Suprapubic skin (tissue), 4 donors: ENCODE data around the gene NFILZ. TPM values are rescaled to one million over a fixed set of nuclear protein-coding genes. Genes with fewer than 3 reads are reported as not detected.
"Not testable (repeated sequence)": the region's sequence is repeated elsewhere in the genome, so short reads cannot be mapped to it uniquely, and the experiment has no call there.

ENCODE experiments used
- DNase-seq, 2 donors: peaks; one replicate each; pipeline ENCODE4 v3.0.0-alpha.2; 2019; ENCODE audit warnings: low spot score in 2 of 2
- H3K27ac ChIP-seq: fragments of 200-600 bp; sonication (generic); one replicate; pipeline ENCODE4 v1.5.1; 2019
- H3K27me3 ChIP-seq: fragments of 200-600 bp; sonication (generic); one replicate; pipeline ENCODE4 v1.5.1; 2019
- H3K36me3 ChIP-seq: fragments of 200-600 bp; sonication (generic); one replicate; pipeline ENCODE4 v1.5.1; 2019
- H3K4me1 ChIP-seq: fragments of 200-600 bp; sonication (generic); one replicate; pipeline ENCODE4 v1.5.1; 2019
- H3K4me3 ChIP-seq: fragments of 200-600 bp; sonication (generic); one replicate; pipeline ENCODE4 v1.5.1; 2019; ENCODE audit warnings: mild to moderate bottlenecking
- H3K9me3 ChIP-seq: fragments of 200-600 bp; sonication (generic); one replicate; pipeline ENCODE4 v1.5.1; 2019
- EP300 ChIP-seq: sonication (generic); formaldehyde crosslinking; IDR thresholded peaks from one replicate; pipeline ENCODE4 v1.6.1; 2017; ENCODE audit warnings: antibody characterized with exemption
- POLR2A ChIP-seq, 2 donors: fragments of 450-650 bp; IDR thresholded peaks; one replicate each; pipeline ENCODE4 v1.6.1; 2017; ENCODE audit warnings: antibody characterized with exemption in 2 of 2, mild to moderate bottlenecking in 2 of 2, moderate library complexity in 2 of 2
- POLR2AphosphoS5 ChIP-seq, 3 donors: sonication (generic); formaldehyde crosslinking; IDR thresholded peaks; one replicate each; pipeline ENCODE4 v1.6.1; 2017; ENCODE audit warnings: antibody characterized with exemption in 3 of 3
- WGBS: methylation state at CpG from one replicate; pipeline ENCODE4 v1.1.5; 2018; 5-methylcytosine and 5-hydroxymethylcytosine counted together
- total RNA-seq, 4 donors: library from RNA; depleted of rRNA; stranded (reverse); fragments of >200 nt; gene quantifications; one replicate each; pipeline ENCODE4 v1.1.0, GENCODE V29; 2016
- TF ChIP-seq, protein P1 (sequence below), 2 donors: fragments of 200-600 bp in 1 of 2; fragments of 450-650 bp in 1 of 2; sonication (generic) in 1 of 2; IDR thresholded peaks; one replicate each; pipeline ENCODE4 v1.5.1; 2016 to 2019; ENCODE audit warnings: antibody characterized with exemption in 2 of 2, mild to moderate bottlenecking in 1 of 2, moderate library complexity in 1 of 2

Gene NFILZ
- total RNA-seq, 4 donors from 2014 or later = not detected

DNA sequence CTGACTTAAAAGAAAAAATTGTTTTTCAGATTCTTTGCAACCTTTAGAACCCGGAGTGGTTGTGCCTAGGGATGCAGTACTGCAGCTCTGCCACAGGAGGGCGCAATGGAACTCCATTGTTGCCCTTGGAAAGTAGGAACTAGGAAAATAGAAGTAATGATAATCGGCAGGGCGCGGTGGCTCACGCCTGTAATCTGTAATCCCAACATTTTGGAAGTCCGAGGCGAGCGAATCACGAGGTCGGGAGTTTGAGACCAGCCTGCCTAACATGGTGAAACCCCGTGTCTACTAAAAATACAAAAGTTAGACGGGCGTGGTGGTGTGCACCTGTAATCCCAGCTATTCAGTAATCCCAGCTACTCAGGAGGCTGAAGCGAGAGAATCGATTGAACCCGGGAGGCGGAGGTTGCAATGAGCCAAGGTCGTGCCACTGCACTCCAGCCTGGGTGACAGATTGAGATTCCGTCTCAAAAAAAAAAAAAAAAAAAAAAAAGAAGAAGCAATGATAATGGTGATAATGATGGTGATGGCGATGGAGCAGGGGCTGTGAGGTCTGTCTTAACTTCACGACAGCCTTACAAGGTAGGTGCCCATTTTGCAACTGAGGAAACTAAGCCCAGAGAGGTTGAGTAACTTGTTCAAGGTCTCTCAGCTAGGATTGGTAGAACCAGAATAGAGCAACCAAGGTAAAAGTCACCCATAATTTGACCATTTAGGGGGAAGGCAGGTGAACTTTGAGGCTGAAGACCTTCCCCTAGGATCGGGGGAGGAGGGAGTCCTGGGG, 14.4 kb upstream of the NFILZ start:
- peaks cover 12% of the 10 kb centered on the region for H3K4me1 ChIP-seq
- WGBS = 39% methylated on average over 23 of the region's 23 CpGs
- TF ChIP-seq, protein P1, sequence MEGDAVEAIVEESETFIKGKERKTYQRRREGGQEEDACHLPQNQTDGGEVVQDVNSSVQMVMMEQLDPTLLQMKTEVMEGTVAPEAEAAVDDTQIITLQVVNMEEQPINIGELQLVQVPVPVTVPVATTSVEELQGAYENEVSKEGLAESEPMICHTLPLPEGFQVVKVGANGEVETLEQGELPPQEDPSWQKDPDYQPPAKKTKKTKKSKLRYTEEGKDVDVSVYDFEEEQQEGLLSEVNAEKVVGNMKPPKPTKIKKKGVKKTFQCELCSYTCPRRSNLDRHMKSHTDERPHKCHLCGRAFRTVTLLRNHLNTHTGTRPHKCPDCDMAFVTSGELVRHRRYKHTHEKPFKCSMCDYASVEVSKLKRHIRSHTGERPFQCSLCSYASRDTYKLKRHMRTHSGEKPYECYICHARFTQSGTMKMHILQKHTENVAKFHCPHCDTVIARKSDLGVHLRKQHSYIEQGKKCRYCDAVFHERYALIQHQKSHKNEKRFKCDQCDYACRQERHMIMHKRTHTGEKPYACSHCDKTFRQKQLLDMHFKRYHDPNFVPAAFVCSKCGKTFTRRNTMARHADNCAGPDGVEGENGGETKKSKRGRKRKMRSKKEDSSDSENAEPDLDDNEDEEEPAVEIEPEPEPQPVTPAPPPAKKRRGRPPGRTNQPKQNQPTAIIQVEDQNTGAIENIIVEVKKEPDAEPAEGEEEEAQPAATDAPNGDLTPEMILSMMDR (IDR thresholded peaks at IDR 0.05) = peak; percentile 86 to 95
- no peak for TF ChIP-seq POLR2A (IDR thresholded peaks at IDR 0.05)
- no peaks in the 10 kb centered on the region for H3K36me3 ChIP-seq
- peak; percentile 74 to 83 for DNase-seq
- no peaks in the 10 kb centered on the region for H3K27me3 ChIP-seq
- H3K27ac ChIP-seq = no peak overlapping the region
- H3K4me3 ChIP-seq = no peak overlapping the region
- H3K9me3 ChIP-seq = no peaks in the 10 kb centered on the region

GRCh38 chr19:8616861-8617260, 13.6 kb upstream of the NFILZ start:
- no peaks in the 10 kb centered on the region for H3K36me3 ChIP-seq
- no peak overlapping the region for H3K27ac ChIP-seq
- H3K4me3 ChIP-seq = no peak overlapping the region
- no peaks in the 10 kb centered on the region for H3K9me3 ChIP-seq
- H3K4me1 ChIP-seq = peaks cover 4% of the 10 kb centered on the region
- no peak for DNase-seq
- no peaks in the 10 kb centered on the region for H3K27me3 ChIP-seq
- TF ChIP-seq, protein P1 (IDR thresholded peaks at IDR 0.05) = no peak
- no peak for TF ChIP-seq POLR2A (IDR thresholded peaks at IDR 0.05)
- TF ChIP-seq POLR2AphosphoS5 (IDR thresholded peaks at IDR 0.05) = no peak
- TF ChIP-seq EP300 = no peak
- WGBS = 80% methylated on average over 6 of the region's 6 CpGs

DNA sequence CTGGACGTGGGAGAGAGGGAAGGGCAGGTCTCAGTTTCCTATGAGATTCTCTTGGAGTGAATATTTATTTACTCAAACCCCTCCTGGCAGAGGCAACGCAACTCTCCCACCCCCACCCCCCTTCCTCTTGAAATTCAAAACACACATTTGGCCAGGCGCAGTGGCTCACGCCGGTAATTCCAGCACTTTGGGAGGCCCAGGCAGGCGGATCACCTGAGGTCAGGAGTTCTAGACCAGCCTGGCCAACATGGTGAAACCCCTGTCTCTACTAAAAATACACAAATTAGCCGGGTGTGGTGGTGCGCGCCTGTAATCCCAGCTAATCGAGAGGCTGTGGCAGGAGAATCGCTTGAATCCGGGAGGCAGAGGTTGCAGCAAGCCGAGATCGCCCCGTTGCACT, 13.1 kb upstream of the NFILZ start:
- DNase-seq, H3K4me3 ChIP-seq, H3K27me3 ChIP-seq, H3K36me3 ChIP-seq, H3K27ac ChIP-seq, H3K4me1 ChIP-seq, H3K9me3 ChIP-seq: not testable (repeated sequence)
- WGBS = 69% methylated on average over 15 of the region's 15 CpGs

GRCh38 chr19:8617984-8618383, 12.4 kb upstream of the NFILZ start:
- Histone ChIP-seq H3K27ac (no peak overlapping the region), H3K9me3 (no peaks in the 10 kb centered on the region), H3K4me3 (no peak overlapping the region), H3K27me3 (no peaks in the 10 kb centered on the region), H3K36me3 (no peaks in the 10 kb centered on the region), H3K4me1 (no peaks in the 10 kb centered on the region)
- WGBS = 88% methylated on average over 4 of the region's 4 CpGs
- DNase-seq = no peak
- TF ChIP-seq POLR2AphosphoS5 (IDR thresholded peaks at IDR 0.05) (no peak), POLR2A (IDR thresholded peaks at IDR 0.05) (no peak), EP300 (no peak)
- TF ChIP-seq, protein P1 (IDR thresholded peaks at IDR 0.05) = no peak

GRCh38 chr19:8618751-8619150, 11.7 kb upstream of the NFILZ start:
- H3K4me3 ChIP-seq = no peak overlapping the region
- H3K27me3 ChIP-seq = no peaks in the 10 kb centered on the region
- no peak overlapping the region for H3K27ac ChIP-seq
- DNase-seq = no peak
- H3K9me3 ChIP-seq = no peaks in the 10 kb centered on the region
- no peaks in the 10 kb centered on the region for H3K36me3 ChIP-seq
- TF ChIP-seq POLR2AphosphoS5 (IDR thresholded peaks at IDR 0.05) (no peak), EP300 (no peak), POLR2A (IDR thresholded peaks at IDR 0.05) (no peak)
- TF ChIP-seq, protein P1 (IDR thresholded peaks at IDR 0.05) = no peak
- 54% methylated on average over 8 of the region's 8 CpGs for WGBS
- no peaks in the 10 kb centered on the region for H3K4me1 ChIP-seq

- not testable (repeated sequence) for H3K36me3 ChIP-seq, H3K4me1 ChIP-seq, H3K27ac ChIP-seq, H3K9me3 ChIP-seq, DNase-seq, H3K27me3 ChIP-seq, H3K4me3 ChIP-seq
- WGBS = 67% methylated on average over 4 of the region's 4 CpGs
Measured at GRCh38 chr19:8622886-8623285, 7.5 kb upstream of the NFILZ start.
